ENCODE measurements around the gene VAC14.

GRCh38 chr16:70678898-70679670, 121.9 kb downstream of the VAC14 start:
- TF ChIP-seq EZH2 (IDR thresholded peaks at IDR 0.05; ENCODE audit: low read length, unreplicated experiment) (no peak), CTCF (conservative IDR thresholded peaks at IDR 0.05; ENCODE audit: low read depth, low read length) (no peak), EZH2phosphoT487 (IDR thresholded peaks at IDR 0.05; ENCODE audit: borderline replicate concordance, low read length) (no peak)
